Effector CD4-positive, alpha-beta T cell (primary cell): ENCODE measurements around the gene CD38.

Experiments used
- DNase-seq: peaks from one replicate; pipeline ENCODE4 v3.0.0-alpha.2; 2020

The CD38 gene

GRCh38 chr4:15870079-15870478, 92.0 kb downstream of the CD38 start:
- DNase-seq: no peak

DNA sequence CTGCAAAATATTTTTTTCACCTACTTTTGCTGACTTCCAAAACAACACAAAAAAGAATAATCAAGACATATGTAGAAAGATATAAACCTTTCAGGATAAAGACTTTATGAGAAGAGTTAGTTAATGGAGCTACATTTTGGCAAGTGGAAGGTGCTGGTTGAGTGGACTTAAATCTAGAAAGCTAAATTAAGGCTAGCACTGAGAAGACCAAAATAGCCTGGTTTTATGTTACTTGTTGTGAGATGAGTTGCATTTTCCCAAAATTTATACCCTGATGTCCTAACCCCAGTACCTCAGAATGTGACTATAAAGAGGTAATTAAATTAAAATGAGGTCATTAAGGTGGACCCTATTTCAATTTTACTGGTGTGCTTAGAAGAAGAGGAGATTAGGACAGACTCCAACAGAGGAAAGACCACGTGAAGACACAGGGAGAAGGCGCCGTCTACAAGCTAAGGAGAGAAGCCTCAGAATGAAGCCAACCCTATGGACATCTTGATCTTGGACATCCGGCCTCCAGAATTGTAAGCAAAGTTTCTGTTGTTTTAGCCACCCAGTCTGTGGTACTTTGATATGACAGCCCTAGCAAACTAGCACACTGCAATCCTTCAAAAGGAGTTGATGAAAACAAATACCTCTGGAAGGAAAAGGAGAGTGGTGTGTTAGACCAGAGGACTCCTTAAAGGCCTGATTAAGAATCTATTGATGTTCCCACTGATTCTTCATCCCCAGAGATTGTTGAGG, 93.0 kb downstream of the CD38 start:
- no peak for DNase-seq

- DNase-seq: no peak
These were observed 95.0 kb downstream of the CD38 start for GRCh38 chr4:15873117-15873516.

GRCh38 chr4:15874671-15875070, 96.5 kb downstream of the CD38 start:
- DNase-seq: no peak

DNA sequence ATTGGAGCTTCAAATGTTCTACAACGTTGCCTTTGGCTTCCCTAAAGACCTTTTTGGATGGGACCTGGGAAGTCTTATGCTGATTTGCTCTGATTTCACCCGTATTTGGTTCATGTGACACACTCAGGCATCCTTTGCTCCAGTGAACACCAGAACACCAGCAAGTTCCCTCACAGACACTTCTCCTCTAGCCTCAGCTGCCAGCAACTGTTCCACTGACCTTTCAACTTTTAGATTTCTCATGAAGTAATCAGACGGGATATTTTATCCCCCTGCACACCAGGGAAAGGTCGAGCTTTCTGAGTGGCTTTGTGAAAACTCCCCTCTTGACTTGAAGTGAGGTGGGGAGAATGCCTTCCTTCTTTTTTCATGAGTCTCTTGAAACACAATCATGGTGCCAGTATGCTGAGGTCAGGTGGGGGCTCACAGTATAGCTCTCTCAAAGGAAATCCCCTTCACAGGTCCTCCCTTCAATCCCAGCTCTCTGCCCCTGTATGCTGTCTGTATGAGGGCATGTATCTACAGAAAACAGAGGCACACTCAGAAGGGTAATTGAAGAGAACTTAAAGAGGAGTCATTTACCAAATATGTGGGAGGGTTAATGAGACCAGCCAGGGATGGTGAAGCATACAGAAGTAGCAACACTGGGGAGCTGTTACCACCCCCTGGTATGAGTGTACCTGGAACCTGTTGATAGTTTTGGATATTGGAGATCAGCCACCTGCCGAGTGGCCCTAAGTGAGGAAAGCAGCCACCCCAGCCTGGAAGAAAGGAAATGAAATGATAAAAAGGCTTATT, 97.7 kb downstream of the CD38 start:
- DNase-seq: no peak

DNA sequence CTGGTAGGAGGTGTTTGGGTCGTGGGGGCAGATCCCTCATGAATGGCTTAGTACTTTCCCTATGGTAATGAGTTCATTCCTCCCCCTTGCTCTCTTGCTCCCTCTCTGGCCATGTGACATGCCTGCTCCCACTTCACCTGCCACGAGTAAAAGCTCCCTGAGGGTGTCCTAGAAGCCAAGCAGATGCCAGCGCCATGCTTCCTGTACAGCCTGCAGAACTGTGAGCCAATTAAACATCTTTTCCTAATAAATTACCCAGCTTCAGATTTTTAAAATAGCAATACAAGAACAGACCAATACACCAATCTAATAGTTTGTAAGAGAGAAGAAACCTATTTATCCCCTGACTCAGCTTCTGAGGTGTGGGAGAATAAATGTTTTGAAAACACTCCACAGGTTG, 99.9 kb downstream of the CD38 start:
- DNase-seq: no peak

DNA sequence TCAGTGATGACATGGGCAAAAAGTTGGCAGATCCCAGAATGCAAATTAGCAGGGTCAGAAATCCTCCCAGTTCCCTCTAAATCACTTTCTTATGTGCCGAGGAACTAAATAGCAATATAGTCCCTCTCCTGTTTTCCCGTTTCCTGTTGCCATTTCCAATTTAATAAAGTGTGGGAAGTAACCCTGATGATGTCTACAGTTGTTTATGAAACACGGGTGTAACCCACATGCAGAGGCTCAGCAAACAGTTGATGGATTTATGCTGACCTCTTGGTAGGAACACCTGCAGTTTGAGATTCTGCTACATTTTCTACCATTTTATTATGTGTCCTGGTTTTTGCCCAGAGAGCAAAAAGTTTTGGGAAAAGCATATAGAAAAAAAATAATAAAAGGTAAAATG, 103.7 kb downstream of the CD38 start:
- DNase-seq: no peak

- DNase-seq: peak; percentile 17
These were observed 104.6 kb downstream of the CD38 start for GRCh38 chr4:15882675-15883086.

- DNase-seq: no peak
These were observed 105.6 kb downstream of the CD38 start for GRCh38 chr4:15883610-15884243.

DNA sequence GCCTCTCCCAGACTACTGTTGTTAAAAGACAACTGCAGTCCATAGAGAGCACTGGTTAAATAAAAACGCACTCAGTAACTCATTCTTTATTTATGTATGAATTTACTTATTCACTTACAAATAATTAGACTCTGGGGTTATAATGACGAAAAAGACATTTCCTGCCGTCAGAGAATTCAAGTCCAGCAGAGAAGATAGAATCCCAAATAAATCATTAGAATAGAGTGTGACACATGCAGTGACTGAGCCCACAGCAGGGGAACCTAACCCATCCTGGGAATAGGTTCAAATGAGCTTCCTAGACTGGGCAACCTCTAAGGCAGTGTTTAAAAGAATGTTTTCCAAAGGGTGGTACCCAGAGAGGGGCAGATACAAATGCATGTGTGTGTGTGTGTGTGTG, 106.5 kb downstream of the CD38 start:
- DNase-seq: no peak

DNA sequence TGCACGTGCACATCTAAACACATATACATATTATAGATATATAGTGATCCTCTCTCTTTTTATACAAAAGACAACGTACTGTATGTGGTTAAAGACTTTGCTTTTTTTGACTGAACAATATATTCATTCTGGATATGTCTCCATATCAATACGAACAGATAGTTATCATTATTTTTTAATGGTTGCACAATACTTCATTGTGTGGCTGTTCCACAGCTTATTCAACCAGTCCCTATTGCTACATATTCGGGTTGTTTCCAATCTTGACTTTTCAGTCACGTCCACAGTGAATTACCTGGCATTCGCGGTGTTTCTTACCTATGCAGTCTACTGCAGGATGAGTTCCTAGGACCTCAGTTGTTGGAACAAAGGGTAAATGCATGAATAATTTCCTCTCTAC, 107.3 kb downstream of the CD38 start:
- no peak for DNase-seq

DNA sequence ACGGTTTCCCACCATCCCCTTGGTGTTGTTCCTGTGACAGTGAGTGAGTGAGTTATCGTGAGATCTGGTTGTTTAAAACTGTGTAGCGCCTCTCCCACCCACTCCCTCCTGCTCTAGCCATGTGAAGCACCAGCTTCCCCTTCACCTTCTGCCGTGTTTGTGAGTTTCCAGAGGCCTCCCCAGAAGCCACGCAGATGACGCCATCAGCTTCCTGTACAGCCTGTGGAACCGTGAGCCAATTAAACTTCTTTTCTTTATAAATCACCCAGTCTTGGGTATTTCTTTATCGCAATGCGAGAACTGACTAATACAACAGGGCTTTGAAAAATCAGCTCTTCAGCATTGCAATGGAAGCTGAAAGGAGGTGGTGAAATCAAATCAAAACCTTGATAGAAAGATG, 110.4 kb downstream of the CD38 start:
- DNase-seq: no peak

- DNase-seq: no peak
These were observed 112.2 kb downstream of the CD38 start for GRCh38 chr4:15890246-15890829.

GRCh38 chr4:15891312-15891711, 113.2 kb downstream of the CD38 start:
- no peak for DNase-seq

- DNase-seq: no peak
These were observed 115.8 kb downstream of the CD38 start for GRCh38 chr4:15893962-15894361.

- DNase-seq: no peak
These were observed 116.3 kb downstream of the CD38 start for GRCh38 chr4:15894393-15894792.

GRCh38 chr4:15894921-15895916, 117.1 kb downstream of the CD38 start:
- no peak for DNase-seq

GRCh38 chr4:15897577-15897976, 119.4 kb downstream of the CD38 start:
- DNase-seq: no peak

DNA sequence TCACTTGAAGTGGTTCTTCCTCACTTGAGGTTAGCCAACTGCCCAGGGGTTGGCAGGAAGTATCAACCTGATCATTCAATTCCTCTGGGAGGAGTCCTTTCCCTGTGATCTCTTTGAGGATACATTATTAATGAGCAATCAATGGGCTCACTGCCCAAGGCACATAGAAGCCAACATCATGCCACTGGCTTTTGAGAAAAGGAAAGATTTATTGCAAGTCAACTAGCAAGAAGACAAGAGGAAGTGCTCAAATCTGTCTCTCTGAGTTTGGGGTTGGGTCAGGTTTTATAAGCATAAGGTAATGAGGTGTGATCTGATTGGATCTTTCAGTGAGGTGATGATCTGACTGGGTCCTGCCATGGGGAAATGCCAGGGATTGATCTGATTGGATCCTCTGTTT, 120.8 kb downstream of the CD38 start:
- no peak for DNase-seq

DNA sequence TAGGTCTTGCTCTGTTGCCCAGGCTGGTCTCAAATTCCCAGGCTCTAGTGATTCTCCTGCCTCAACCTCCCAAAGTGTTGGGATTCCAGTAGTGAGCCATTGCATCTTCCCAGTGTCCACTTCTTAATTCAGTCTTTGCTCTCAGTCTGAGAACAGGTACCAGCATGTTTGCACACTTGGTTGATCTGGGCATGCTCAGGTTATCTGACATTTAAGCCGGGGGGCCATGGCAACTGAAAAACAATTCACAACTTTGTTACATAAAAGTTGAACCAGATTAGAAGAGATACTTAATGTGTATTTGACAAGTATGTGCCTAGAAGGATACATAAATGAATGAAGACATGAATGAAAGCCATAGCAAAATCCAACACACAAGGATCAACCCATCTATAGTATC, 121.4 kb downstream of the CD38 start:
- no peak for DNase-seq

- no peak for DNase-seq
These were observed 122.9 kb downstream of the CD38 start for GRCh38 chr4:15901007-15901406.

GRCh38 chr4:15901998-15902397, 123.9 kb downstream of the CD38 start:
- no peak for DNase-seq
